CD1c-positive myeloid dendritic cell (primary cell): ENCODE measurements around the gene PAQR4.

Experiments used
- DNase-seq: peaks from one replicate; pipeline ENCODE4 v3.0.0-alpha.2; 2016; ENCODE audit errors: extremely low spot score

PAQR4 gene

GRCh38 chr16:3021449-3022207 lies 52.5 kb downstream of the PAQR4 start:
- DNase-seq: peak; percentile 80

GRCh38 chr16:3022208-3022683 lies 53.1 kb downstream of the PAQR4 start:
- DNase-seq: peak; percentile 92

GRCh38 chr16:3022684-3023414 lies 53.7 kb downstream of the PAQR4 start:
- DNase-seq: peak; percentile 43
